ENCODE measurements around the gene LHX6.

DNA sequence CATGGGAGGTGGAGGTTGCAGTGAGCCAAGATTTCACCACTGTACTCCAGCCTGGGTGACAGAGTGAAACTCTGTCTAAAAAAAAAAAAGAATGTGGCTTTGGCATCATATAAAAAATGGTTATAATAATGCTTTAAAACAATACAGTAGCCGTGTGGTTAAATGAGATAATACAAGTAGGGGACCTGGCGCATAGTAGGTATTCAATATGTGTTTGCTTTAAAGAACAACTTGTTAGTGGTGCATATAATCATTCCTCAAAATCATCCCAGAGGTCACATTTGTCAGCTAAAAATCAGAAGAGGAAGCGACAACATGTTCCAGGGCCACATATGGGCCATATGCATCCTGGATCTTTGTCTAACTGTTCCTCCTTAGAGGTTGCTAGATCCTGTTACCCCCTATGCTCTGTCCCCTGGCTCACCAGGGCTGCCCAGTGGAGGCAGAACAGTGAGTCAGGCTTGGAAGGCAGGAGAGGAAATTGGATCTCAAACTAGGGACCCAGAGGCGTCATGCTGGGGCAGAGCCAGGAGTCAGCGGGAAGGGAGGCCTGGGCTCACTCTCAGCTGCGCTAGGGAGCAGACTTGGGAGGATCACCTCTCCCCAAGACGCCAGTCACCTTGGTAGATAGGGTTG lies 27.7 kb downstream of the LHX6 start:
- no peak for TF ChIP-seq EZH2phosphoT487 (IDR thresholded peaks at IDR 0.05; ENCODE audit: borderline replicate concordance, low read length)
- TF ChIP-seq, protein P1, sequence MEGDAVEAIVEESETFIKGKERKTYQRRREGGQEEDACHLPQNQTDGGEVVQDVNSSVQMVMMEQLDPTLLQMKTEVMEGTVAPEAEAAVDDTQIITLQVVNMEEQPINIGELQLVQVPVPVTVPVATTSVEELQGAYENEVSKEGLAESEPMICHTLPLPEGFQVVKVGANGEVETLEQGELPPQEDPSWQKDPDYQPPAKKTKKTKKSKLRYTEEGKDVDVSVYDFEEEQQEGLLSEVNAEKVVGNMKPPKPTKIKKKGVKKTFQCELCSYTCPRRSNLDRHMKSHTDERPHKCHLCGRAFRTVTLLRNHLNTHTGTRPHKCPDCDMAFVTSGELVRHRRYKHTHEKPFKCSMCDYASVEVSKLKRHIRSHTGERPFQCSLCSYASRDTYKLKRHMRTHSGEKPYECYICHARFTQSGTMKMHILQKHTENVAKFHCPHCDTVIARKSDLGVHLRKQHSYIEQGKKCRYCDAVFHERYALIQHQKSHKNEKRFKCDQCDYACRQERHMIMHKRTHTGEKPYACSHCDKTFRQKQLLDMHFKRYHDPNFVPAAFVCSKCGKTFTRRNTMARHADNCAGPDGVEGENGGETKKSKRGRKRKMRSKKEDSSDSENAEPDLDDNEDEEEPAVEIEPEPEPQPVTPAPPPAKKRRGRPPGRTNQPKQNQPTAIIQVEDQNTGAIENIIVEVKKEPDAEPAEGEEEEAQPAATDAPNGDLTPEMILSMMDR (conservative IDR thresholded peaks at IDR 0.05; ENCODE audit: low read depth, low read length): no peak
